ENCODE measurements around the gene PLCL2. TPM values are rescaled to one million over a fixed set of nuclear protein-coding genes. Genes with fewer than 3 reads are reported as not detected.

PLCL2 gene
- total and polyA plus RNA-seq, 2 donors (not counting 1 experiment from before 2014, with no cell fraction given), result 21.7 to 55.2 TPM

DNA sequence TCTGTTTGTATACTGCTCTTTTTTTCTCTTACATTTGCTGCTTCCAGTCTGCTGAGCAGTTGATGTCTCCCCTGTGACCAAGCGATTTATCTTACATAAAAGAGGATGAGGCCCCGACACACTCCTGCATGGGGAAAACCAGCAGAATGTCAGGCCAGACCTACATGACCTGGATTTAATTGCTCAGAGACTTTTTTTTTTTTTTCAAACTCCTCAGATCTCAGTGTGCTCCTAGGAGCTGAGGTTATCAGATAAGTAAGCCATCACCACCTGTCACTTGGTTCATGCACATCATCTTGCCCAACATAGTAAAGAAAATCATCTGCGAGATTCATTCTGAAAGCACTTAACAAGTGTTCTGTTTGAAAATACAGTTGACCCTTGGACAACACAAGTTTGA lies 163.1 kb downstream of the PLCL2 start:
- no peak overlapping the region for H3K27ac ChIP-seq (ENCODE audit: low read length in 2 of 2)
- 95% methylated on average over 2 of the region's 3 CpGs for WGBS (ENCODE audit: insufficient coverage)
- Mint-ChIP-seq H3K4me1 (peaks cover 22% of the 10 kb centered on the region), H3K27ac (no peak overlapping the region), H3K27me3 (no peaks in the 10 kb centered on the region), H3K9me3 (ENCODE audit: insufficient read depth) (no peaks in the 10 kb centered on the region), H3K4me3 (no peak overlapping the region)
- ChIA-PET CTCF (interaction anchor here (1.1 kb wide), 1 partner anchor 18 kb away, joined by 4 read pairs; no protein-coding TSS in a partner anchor), POLR2A (no interaction called here)
- H2AFZ ChIP-seq (ENCODE audit: insufficient read depth, low read depth, low read length, poor library complexity, severe bottlenecking), result no peak overlapping the region
- no peak for DNase-seq
- H3K4me2 ChIP-seq (replicated peaks; ENCODE audit: low read depth, low read length, poor library complexity, severe bottlenecking), result no peak overlapping the region
- no peaks in the 10 kb centered on the region for H3K27me3 ChIP-seq (replicated peaks in 1 of 4; ENCODE audit: control extremely low read depth in 1 of 4, control insufficient read depth in 3 of 4, insufficient read depth in 4 of 4, low read length in 3 of 4)
- H3K9me3 ChIP-seq (ENCODE audit: control extremely low read depth in 1 of 3, control insufficient read depth in 2 of 3, insufficient read depth in 1 of 3, low read length in 2 of 3), result peaks cover 0 to 2% (median 0%) of the 10 kb centered on the region in 3 donors
- H3K4me1 ChIP-seq (ENCODE audit: control insufficient read depth in 2 of 2, insufficient read depth in 2 of 2, low read length in 2 of 2), result peaks cover 0 to 5% of the 10 kb centered on the region in 2 donors
- ATAC-seq (ENCODE audit: low read depth), result no peak
- H3K79me2 ChIP-seq (ENCODE audit: control insufficient read depth, insufficient read depth, low read length), result peaks cover under 1% of the 10 kb centered on the region
- H3K9ac ChIP-seq (ENCODE audit: low read length), result no peak overlapping the region
- no peak overlapping the region for H3K4me3 ChIP-seq (ENCODE audit: control extremely low read depth in 1 of 5, extremely low read depth in 1 of 5, insufficient read depth in 1 of 5, low read depth in 2 of 5, low read length in 4 of 5)
- no peaks in the 10 kb centered on the region for H4K20me1 ChIP-seq (ENCODE audit: control insufficient read depth, insufficient read depth, low read length, poor library complexity, severe bottlenecking)
- no peak for TF ChIP-seq CTCF (IDR thresholded peaks at IDR 0.05)
- TF ChIP-seq EZH2 (IDR thresholded peaks at IDR 0.05; ENCODE audit: borderline replicate concordance, insufficient read depth, low read depth, low read length, poor library complexity, severe bottlenecking), result no peak
- intact Hi-C loops (cut with micrococcal nuclease), result no loop called here
- H3K36me3 ChIP-seq (replicated peaks in 1 of 2; ENCODE audit: control extremely low read depth in 1 of 2, control insufficient read depth in 1 of 2, extremely low read depth in 1 of 2, insufficient read depth in 2 of 2, low read length in 1 of 2), result peaks cover 11 to 45% of the 10 kb centered on the region in 2 experiments

GRCh38 chr3:17050071-17050470 lies 165.3 kb downstream of the PLCL2 start:
- Histone ChIP-seq H3K9me3 (ENCODE audit: control extremely low read depth in 1 of 3, control insufficient read depth in 2 of 3, insufficient read depth in 1 of 3, low read length in 2 of 3) (peaks cover 0 to 2% (median 0%) of the 10 kb centered on the region in 3 donors), H3K4me2 (replicated peaks; ENCODE audit: low read depth, low read length, poor library complexity, severe bottlenecking) (no peak overlapping the region), H2AFZ (ENCODE audit: insufficient read depth, low read depth, low read length, poor library complexity, severe bottlenecking) (no peak overlapping the region), H3K9ac (ENCODE audit: low read length) (no peak overlapping the region), H3K4me3 (ENCODE audit: control extremely low read depth in 1 of 5, extremely low read depth in 1 of 5, insufficient read depth in 1 of 5, low read depth in 2 of 5, low read length in 4 of 5) (no peak overlapping the region), H3K27ac (ENCODE audit: low read length in 2 of 2) (no peak overlapping the region), H3K79me2 (ENCODE audit: control insufficient read depth, insufficient read depth, low read length) (peaks cover 3% of the 10 kb centered on the region), H3K27me3 (replicated peaks in 1 of 4; ENCODE audit: control extremely low read depth in 1 of 4, control insufficient read depth in 3 of 4, insufficient read depth in 4 of 4, low read length in 3 of 4) (no peaks in the 10 kb centered on the region), H3K4me1 (ENCODE audit: control insufficient read depth in 2 of 2, insufficient read depth in 2 of 2, low read length in 2 of 2) (peaks cover 0 to 5% of the 10 kb centered on the region in 2 donors), H3K36me3 (replicated peaks in 1 of 2; ENCODE audit: control extremely low read depth in 1 of 2, control insufficient read depth in 1 of 2, extremely low read depth in 1 of 2, insufficient read depth in 2 of 2, low read length in 1 of 2) (peaks cover 12 to 34% of the 10 kb centered on the region in 2 experiments), H4K20me1 (ENCODE audit: control insufficient read depth, insufficient read depth, low read length, poor library complexity, severe bottlenecking) (no peaks in the 10 kb centered on the region)
- Mint-ChIP-seq H3K9me3 (ENCODE audit: insufficient read depth) (peaks cover 2% of the 10 kb centered on the region), H3K27me3 (no peaks in the 10 kb centered on the region), H3K4me1 (peaks cover 28% of the 10 kb centered on the region), H3K4me3 (no peak overlapping the region), H3K27ac (no peak overlapping the region)
- ChIA-PET CTCF (no interaction called here), POLR2A (no interaction called here)
- intact Hi-C loops (cut with micrococcal nuclease), result loop anchor here (2.0 kb wide), 1 partner anchor 13 kb away; no protein-coding TSS in a partner anchor
- WGBS (ENCODE audit: insufficient coverage), result 100% methylated on average over 2 of the region's 4 CpGs
- TF ChIP-seq EZH2 (IDR thresholded peaks at IDR 0.05; ENCODE audit: borderline replicate concordance, insufficient read depth, low read depth, low read length, poor library complexity, severe bottlenecking) (no peak), CTCF (IDR thresholded peaks at IDR 0.05) (no peak)
- ATAC-seq (ENCODE audit: low read depth), result no peak
- no peak for DNase-seq

Measured in B cell (primary cell).